SK-N-SH treated with all-trans-retinoic acid at 6 μM for 48 hours (cell line): ENCODE measurements around the gene GRIN1.

Source experiments
- ARNTL ChIP-seq: fragments of 450-650 bp; formaldehyde crosslinking; IDR thresholded peaks from 2 replicates; pipeline ENCODE4 v1.5.0; 2020; ENCODE audit warnings: low read depth, mild to moderate bottlenecking, moderate library complexity, borderline replicate concordance
- BACH2 ChIP-seq: fragments of 250-450 bp; sonication (Bioruptor Pico); IDR thresholded peaks from 2 replicates; pipeline ENCODE4 v1.9.0; 2021; ENCODE audit warnings: mild to moderate bottlenecking, borderline replicate concordance
- ESRRG ChIP-seq: fragments of 250-450 bp; sonication (Bioruptor Pico); IDR thresholded peaks from 2 replicates; pipeline ENCODE4 v1.6.1; 2021; ENCODE audit warnings: mild to moderate bottlenecking
- GLIS3 ChIP-seq: fragments of 250-450 bp; sonication (Bioruptor Pico); IDR thresholded peaks from 2 replicates; pipeline ENCODE4 v1.5.0; 2020; ENCODE audit warnings: mild to moderate bottlenecking, moderate library complexity
- PPARA ChIP-seq: fragments of 250-450 bp; sonication (Bioruptor Pico); IDR thresholded peaks from 2 replicates; pipeline ENCODE4 v1.5.0; 2020; ENCODE audit warnings: mild to moderate bottlenecking, borderline replicate concordance
- RARB ChIP-seq: fragments of 250-450 bp; sonication (Bioruptor Pico); IDR thresholded peaks from 2 replicates; pipeline ENCODE4 v1.8.0; 2021; ENCODE audit warnings: mild to moderate bottlenecking, moderate library complexity
- TOX ChIP-seq: fragments of 250-450 bp; sonication (Bioruptor Pico); IDR thresholded peaks from 2 replicates; pipeline ENCODE4 v1.8.0; 2021; ENCODE audit warnings: mild to moderate bottlenecking, moderate library complexity, borderline replicate concordance
- ZC3H10 ChIP-seq: fragments of 250-450 bp; sonication (Bioruptor Pico); IDR thresholded peaks from 2 replicates; pipeline ENCODE4 v1.5.1; 2021; ENCODE audit warnings: mild to moderate bottlenecking, moderate library complexity
- ZFP3 ChIP-seq: fragments of 250-450 bp; sonication (Bioruptor Pico); IDR thresholded peaks from 2 replicates; pipeline ENCODE4 v1.5.0; 2020; ENCODE audit warnings: mild to moderate bottlenecking, moderate library complexity
- ZNF70 ChIP-seq: fragments of 450-650 bp; formaldehyde crosslinking; IDR thresholded peaks from 2 replicates; pipeline ENCODE4 v1.5.0; 2020; ENCODE audit warnings: mild to moderate bottlenecking, moderate library complexity
- TF ChIP-seq, protein P1 (sequence below): fragments of 250-450 bp; sonication (Bioruptor Pico); IDR thresholded peaks from 2 replicates; pipeline ENCODE4 v1.5.0; 2020; ENCODE audit warnings: mild to moderate bottlenecking, moderate library complexity
- TF ChIP-seq, protein P2 (sequence below): fragments of 250-450 bp; sonication (Bioruptor Pico); IDR thresholded peaks from 2 replicates; pipeline ENCODE4 v1.8.0; 2020; ENCODE audit warnings: mild to moderate bottlenecking, moderate library complexity, borderline replicate concordance
- TF ChIP-seq, protein P3 (sequence below): fragments of 250-450 bp; sonication (Bioruptor Pico); IDR thresholded peaks from 2 replicates; pipeline ENCODE4 v1.5.1; 2021; ENCODE audit warnings: mild to moderate bottlenecking, moderate library complexity
- TF ChIP-seq, protein P4 (sequence below): fragments of 250-450 bp; sonication (Bioruptor Pico); IDR thresholded peaks from 2 replicates; pipeline ENCODE4 v1.5.1; 2020; ENCODE audit warnings: low read depth, mild to moderate bottlenecking, moderate library complexity

DNA sequence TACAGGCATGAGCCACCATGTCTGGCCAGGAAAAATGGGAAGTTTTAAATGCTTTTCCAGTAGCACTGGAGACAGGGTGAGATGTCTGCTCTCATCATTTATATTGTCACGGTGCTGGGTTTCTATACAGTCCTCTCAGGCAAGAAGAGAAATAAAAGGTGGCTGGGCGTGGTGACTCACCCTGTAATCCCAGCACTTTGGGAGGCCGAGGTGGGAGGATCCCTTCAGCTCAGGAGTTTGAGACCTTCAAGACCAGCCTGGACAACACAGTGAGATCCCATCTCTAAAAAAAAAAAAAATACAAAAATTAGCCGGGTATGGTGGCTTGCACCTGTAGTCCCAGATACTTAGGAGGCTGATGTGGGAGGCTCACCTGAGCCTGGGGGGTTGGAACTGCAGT, 4.8 kb upstream of the GRIN1 start:
- TF ChIP-seq ZFP3 (CRISPR knock-in tag): no peak
- no peak for TF ChIP-seq ARNTL
- TF ChIP-seq GLIS3 (CRISPR knock-in tag): no peak
- no peak for TF ChIP-seq ZC3H10
- TF ChIP-seq RARB: no peak
- TF ChIP-seq TOX (CRISPR knock-in tag): no peak
- TF ChIP-seq, protein P1, sequence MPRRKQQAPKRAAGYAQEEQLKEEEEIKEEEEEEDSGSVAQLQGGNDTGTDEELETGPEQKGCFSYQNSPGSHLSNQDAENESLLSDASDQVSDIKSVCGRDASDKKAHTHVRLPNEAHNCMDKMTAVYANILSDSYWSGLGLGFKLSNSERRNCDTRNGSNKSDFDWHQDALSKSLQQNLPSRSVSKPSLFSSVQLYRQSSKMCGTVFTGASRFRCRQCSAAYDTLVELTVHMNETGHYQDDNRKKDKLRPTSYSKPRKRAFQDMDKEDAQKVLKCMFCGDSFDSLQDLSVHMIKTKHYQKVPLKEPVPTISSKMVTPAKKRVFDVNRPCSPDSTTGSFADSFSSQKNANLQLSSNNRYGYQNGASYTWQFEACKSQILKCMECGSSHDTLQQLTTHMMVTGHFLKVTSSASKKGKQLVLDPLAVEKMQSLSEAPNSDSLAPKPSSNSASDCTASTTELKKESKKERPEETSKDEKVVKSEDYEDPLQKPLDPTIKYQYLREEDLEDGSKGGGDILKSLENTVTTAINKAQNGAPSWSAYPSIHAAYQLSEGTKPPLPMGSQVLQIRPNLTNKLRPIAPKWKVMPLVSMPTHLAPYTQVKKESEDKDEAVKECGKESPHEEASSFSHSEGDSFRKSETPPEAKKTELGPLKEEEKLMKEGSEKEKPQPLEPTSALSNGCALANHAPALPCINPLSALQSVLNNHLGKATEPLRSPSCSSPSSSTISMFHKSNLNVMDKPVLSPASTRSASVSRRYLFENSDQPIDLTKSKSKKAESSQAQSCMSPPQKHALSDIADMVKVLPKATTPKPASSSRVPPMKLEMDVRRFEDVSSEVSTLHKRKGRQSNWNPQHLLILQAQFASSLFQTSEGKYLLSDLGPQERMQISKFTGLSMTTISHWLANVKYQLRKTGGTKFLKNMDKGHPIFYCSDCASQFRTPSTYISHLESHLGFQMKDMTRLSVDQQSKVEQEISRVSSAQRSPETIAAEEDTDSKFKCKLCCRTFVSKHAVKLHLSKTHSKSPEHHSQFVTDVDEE (CRISPR knock-in tag): no peak
- no peak for TF ChIP-seq ESRRG (CRISPR knock-in tag)
- no peak for TF ChIP-seq ZNF70
- TF ChIP-seq PPARA (CRISPR knock-in tag): no peak
- TF ChIP-seq, protein P2, sequence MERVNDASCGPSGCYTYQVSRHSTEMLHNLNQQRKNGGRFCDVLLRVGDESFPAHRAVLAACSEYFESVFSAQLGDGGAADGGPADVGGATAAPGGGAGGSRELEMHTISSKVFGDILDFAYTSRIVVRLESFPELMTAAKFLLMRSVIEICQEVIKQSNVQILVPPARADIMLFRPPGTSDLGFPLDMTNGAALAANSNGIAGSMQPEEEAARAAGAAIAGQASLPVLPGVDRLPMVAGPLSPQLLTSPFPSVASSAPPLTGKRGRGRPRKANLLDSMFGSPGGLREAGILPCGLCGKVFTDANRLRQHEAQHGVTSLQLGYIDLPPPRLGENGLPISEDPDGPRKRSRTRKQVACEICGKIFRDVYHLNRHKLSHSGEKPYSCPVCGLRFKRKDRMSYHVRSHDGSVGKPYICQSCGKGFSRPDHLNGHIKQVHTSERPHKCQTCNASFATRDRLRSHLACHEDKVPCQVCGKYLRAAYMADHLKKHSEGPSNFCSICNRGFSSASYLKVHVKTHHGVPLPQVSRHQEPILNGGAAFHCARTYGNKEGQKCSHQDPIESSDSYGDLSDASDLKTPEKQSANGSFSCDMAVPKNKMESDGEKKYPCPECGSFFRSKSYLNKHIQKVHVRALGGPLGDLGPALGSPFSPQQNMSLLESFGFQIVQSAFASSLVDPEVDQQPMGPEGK (CRISPR knock-in tag): no peak
- no peak for TF ChIP-seq BACH2 (CRISPR knock-in tag)
- TF ChIP-seq, protein P3, sequence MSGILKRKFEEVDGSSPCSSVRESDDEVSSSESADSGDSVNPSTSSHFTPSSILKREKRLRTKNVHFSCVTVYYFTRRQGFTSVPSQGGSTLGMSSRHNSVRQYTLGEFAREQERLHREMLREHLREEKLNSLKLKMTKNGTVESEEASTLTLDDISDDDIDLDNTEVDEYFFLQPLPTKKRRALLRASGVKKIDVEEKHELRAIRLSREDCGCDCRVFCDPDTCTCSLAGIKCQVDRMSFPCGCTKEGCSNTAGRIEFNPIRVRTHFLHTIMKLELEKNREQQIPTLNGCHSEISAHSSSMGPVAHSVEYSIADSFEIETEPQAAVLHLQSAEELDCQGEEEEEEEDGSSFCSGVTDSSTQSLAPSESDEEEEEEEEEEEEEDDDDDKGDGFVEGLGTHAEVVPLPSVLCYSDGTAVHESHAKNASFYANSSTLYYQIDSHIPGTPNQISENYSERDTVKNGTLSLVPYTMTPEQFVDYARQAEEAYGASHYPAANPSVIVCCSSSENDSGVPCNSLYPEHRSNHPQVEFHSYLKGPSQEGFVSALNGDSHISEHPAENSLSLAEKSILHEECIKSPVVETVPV (CRISPR knock-in tag): no peak
- TF ChIP-seq, protein P4, sequence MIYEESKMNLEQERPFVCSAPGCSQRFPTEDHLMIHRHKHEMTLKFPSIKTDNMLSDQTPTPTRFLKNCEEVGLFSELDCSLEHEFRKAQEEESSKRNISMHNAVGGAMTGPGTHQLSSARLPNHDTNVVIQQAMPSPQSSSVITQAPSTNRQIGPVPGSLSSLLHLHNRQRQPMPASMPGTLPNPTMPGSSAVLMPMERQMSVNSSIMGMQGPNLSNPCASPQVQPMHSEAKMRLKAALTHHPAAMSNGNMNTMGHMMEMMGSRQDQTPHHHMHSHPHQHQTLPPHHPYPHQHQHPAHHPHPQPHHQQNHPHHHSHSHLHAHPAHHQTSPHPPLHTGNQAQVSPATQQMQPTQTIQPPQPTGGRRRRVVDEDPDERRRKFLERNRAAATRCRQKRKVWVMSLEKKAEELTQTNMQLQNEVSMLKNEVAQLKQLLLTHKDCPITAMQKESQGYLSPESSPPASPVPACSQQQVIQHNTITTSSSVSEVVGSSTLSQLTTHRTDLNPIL: no peak
